Activated CD8-positive, alpha-beta T cell treated with anti-CD3 and anti-CD28 coated beads, Interleukin-2, amount 10 ng/mL, durations not matched to agents 7 days and 5 days (primary cell): ENCODE measurements around the gene GPLD1. TPM values are rescaled to one million over a fixed set of nuclear protein-coding genes. Genes with fewer than 3 reads are reported as not detected.
A peak's percentile ranks its signal among the peaks of the same experiment; 100 is the strongest.

Source experiments
- ATAC-seq: fragments of 150-1000 bp; cut with Tn5 transposase; one replicate; pipeline ENCODE4 v1.10.0; 2021; ENCODE audit warnings: moderate library complexity
- CTCF ChIA-PET: fragments of 350-600 bp; sonication (Branson Sonifier 250); formaldehyde crosslinking; loops from one replicate; lab custom pipeline; 2021; ENCODE audit warnings: antibody characterized with exemption; lab: Charles Lee
- POLR2A ChIA-PET: fragments of 350-600 bp; sonication (Branson Sonifier 250); formaldehyde crosslinking; loops from one replicate; lab custom pipeline; 2021; ENCODE audit warnings: antibody characterized with exemption; lab: Charles Lee
- DNase-seq: peaks from one replicate; pipeline ENCODE4 v3.0.0-alpha.2; 2020
- H3K27ac Mint-ChIP-seq: one replicate; pipeline ENCODE4 v1.8.0; 2021; ENCODE audit warnings: mild to moderate bottlenecking, mixed read lengths
- H3K27me3 Mint-ChIP-seq: one replicate; pipeline ENCODE4 v1.8.0; 2021; ENCODE audit warnings: low read depth, mixed read lengths
- H3K36me3 Mint-ChIP-seq: one replicate; pipeline ENCODE4 v1.8.0; 2021; ENCODE audit warnings: low read depth, mixed read lengths
- H3K4me1 Mint-ChIP-seq: one replicate; pipeline ENCODE4 v1.8.0; 2021; ENCODE audit warnings: low read depth, mixed read lengths
- H3K4me3 Mint-ChIP-seq: one replicate; pipeline ENCODE4 v1.8.0; 2021; ENCODE audit warnings: mild to moderate bottlenecking, mixed read lengths
- H3K9me3 Mint-ChIP-seq: one replicate; pipeline ENCODE4 v1.8.0; 2022; ENCODE audit warnings: mixed read lengths; ENCODE audit not compliant: insufficient read depth
- total RNA-seq, 2 experiments: library from RNA; stranded (reverse); gene quantifications; one replicate each; pipeline ENCODE4 v1.2.3, GENCODE V29; 2021

The GPLD1 gene
- total RNA-seq, 2 experiments from 2014 or later: 0.34 to 0.45 TPM

- ChIA-PET POLR2A (interaction anchor here (0.8 to 1.3 kb wide), 2 partner anchors 52 to 86 kb away, joined by 3 read pairs; no protein-coding TSS in a partner anchor), CTCF (interaction anchor here (0.7 to 3.1 kb wide), 22 partner anchors 9 to 259 kb away, joined by 3 to 16 read pairs (median 5); partner anchors contain the start of genes ACOT13 and TDP2)
- no peaks in the 10 kb centered on the region for H3K27me3 Mint-ChIP-seq
- peak; percentile 80 for DNase-seq
- ATAC-seq: peak; percentile 87
- peak within 1 kb of the TSS; percentile 25 for H3K27ac Mint-ChIP-seq
- peaks cover 5% of the 10 kb centered on the region for H3K36me3 Mint-ChIP-seq
- H3K4me1 Mint-ChIP-seq: peaks cover 14% of the 10 kb centered on the region
- H3K9me3 Mint-ChIP-seq: no peaks in the 10 kb centered on the region
- H3K4me3 Mint-ChIP-seq: peak within 1 kb of the TSS; percentile 74
Observed at GRCh38 chr6:24494821-24495795, 5.7 kb upstream of the GPLD1 start, which contains the start of gene ALDH5A1. TSS of gene ALDH5A1 (plus strand) at chr6:24494969. CDS start at chr6:24494997, 28 bp downstream.

GRCh38 chr6:24493945-24494820, 4.8 kb upstream of the GPLD1 start:
- Mint-ChIP-seq H3K27me3 (no peaks in the 10 kb centered on the region), H3K36me3 (peaks cover 5% of the 10 kb centered on the region), H3K27ac (no peak overlapping the region), H3K9me3 (no peaks in the 10 kb centered on the region), H3K4me1 (peaks cover 14% of the 10 kb centered on the region), H3K4me3 (peak overlapping the region; percentile 74)
- DNase-seq (no peak), ATAC-seq (peak; percentile 25)
- ChIA-PET CTCF (interaction anchor here (0.7 to 3.1 kb wide), 19 partner anchors 8 to 342 kb away, joined by 3 to 16 read pairs (median 5); partner anchors contain the start of genes ACOT13 and TDP2), POLR2A (interaction anchor here (1.3 kb wide), 1 partner anchor 87 kb away, joined by 3 read pairs; no protein-coding TSS in a partner anchor)

- POLR2A ChIA-PET: no interaction called here
- H3K4me1 Mint-ChIP-seq: peaks cover 14% of the 10 kb centered on the region
- H3K27me3 Mint-ChIP-seq: no peaks in the 10 kb centered on the region
- H3K36me3 Mint-ChIP-seq: peaks cover 5% of the 10 kb centered on the region
- H3K4me3 Mint-ChIP-seq: no peak overlapping the region
- no peak overlapping the region for H3K27ac Mint-ChIP-seq
- no peak for ATAC-seq
- DNase-seq: no peak
- H3K9me3 Mint-ChIP-seq: no peaks in the 10 kb centered on the region
- CTCF ChIA-PET: no interaction called here
Observed at GRCh38 chr6:24492475-24492874, 3.1 kb upstream of the GPLD1 start.

GRCh38 chr6:24490948-24491347, 1.6 kb upstream of the GPLD1 start:
- DNase-seq (no peak), ATAC-seq (no peak)
- CTCF ChIA-PET: interaction anchor here (1.2 kb wide), 1 partner anchor 10 kb away, joined by 3 read pairs; no protein-coding TSS in a partner anchor
- Mint-ChIP-seq H3K4me3 (no peak overlapping the region), H3K27ac (no peak overlapping the region), H3K4me1 (peaks cover 14% of the 10 kb centered on the region), H3K36me3 (no peaks in the 10 kb centered on the region), H3K9me3 (no peaks in the 10 kb centered on the region), H3K27me3 (peaks cover 2% of the 10 kb centered on the region)
- POLR2A ChIA-PET: no interaction called here

- ChIA-PET POLR2A (no interaction called here), CTCF (no interaction called here)
- Mint-ChIP-seq H3K27me3 (peaks cover 2% of the 10 kb centered on the region), H3K36me3 (no peaks in the 10 kb centered on the region), H3K4me3 (no peak overlapping the region), H3K27ac (no peak overlapping the region), H3K4me1 (peaks cover 9% of the 10 kb centered on the region), H3K9me3 (no peaks in the 10 kb centered on the region)
- DNase-seq: no peak
- ATAC-seq: no peak
Observed at GRCh38 chr6:24489881-24490280, 503 bp upstream of the GPLD1 start.

- H3K27ac Mint-ChIP-seq: no peak overlapping the region
- no peaks in the 10 kb centered on the region for H3K9me3 Mint-ChIP-seq
- no peaks in the 10 kb centered on the region for H3K36me3 Mint-ChIP-seq
- ChIA-PET POLR2A (interaction anchor here (0.6 kb wide), 1 partner anchor 236 kb away, joined by 3 read pairs; no protein-coding TSS in a partner anchor), CTCF (interaction anchor here (0.5 to 1.8 kb wide), 2 partner anchors 9 to 100 kb away, joined by 3 to 5 read pairs; partner anchors contain the start of gene ALDH5A1)
- peaks cover 2% of the 10 kb centered on the region for H3K27me3 Mint-ChIP-seq
- no peaks in the 10 kb centered on the region for H3K4me1 Mint-ChIP-seq
- H3K4me3 Mint-ChIP-seq: no peak overlapping the region
- ATAC-seq (no peak), DNase-seq (no peak)
Observed at GRCh38 chr6:24486065-24486464, 3.3 kb downstream of the GPLD1 start.

GRCh38 chr6:24484657-24485323, 4.6 kb downstream of the GPLD1 start:
- ChIA-PET CTCF (no interaction called here), POLR2A (no interaction called here)
- DNase-seq (no peak), ATAC-seq (no peak)
- Mint-ChIP-seq H3K27ac (no peak overlapping the region), H3K9me3 (no peaks in the 10 kb centered on the region), H3K27me3 (peaks cover 2% of the 10 kb centered on the region), H3K4me1 (no peaks in the 10 kb centered on the region), H3K4me3 (no peak overlapping the region), H3K36me3 (no peaks in the 10 kb centered on the region)

GRCh38 chr6:24481449-24481848, 7.9 kb downstream of the GPLD1 start:
- CTCF ChIA-PET: interaction anchor here (1.2 to 1.4 kb wide), 2 partner anchors 40 to 102 kb away, joined by 3 read pairs; no protein-coding TSS in a partner anchor
- DNase-seq (no peak), ATAC-seq (no peak)
- H3K27me3 Mint-ChIP-seq: no peaks in the 10 kb centered on the region
- H3K4me1 Mint-ChIP-seq: no peaks in the 10 kb centered on the region
- H3K4me3 Mint-ChIP-seq: no peak overlapping the region
- no peaks in the 10 kb centered on the region for H3K36me3 Mint-ChIP-seq
- no peaks in the 10 kb centered on the region for H3K9me3 Mint-ChIP-seq
- POLR2A ChIA-PET: interaction anchor here (0.6 kb wide), 1 partner anchor 72 kb away, joined by 3 read pairs; no protein-coding TSS in a partner anchor
- no peak overlapping the region for H3K27ac Mint-ChIP-seq

- no peak overlapping the region for H3K4me3 Mint-ChIP-seq
- POLR2A ChIA-PET: interaction anchor here (1.1 kb wide), 1 partner anchor 76 kb away, joined by 3 read pairs; no protein-coding TSS in a partner anchor
- H3K4me1 Mint-ChIP-seq: no peaks in the 10 kb centered on the region
- H3K36me3 Mint-ChIP-seq: no peaks in the 10 kb centered on the region
- ATAC-seq (no peak), DNase-seq (no peak)
- CTCF ChIA-PET: no interaction called here
- no peak overlapping the region for H3K27ac Mint-ChIP-seq
- no peaks in the 10 kb centered on the region for H3K9me3 Mint-ChIP-seq
- H3K27me3 Mint-ChIP-seq: no peaks in the 10 kb centered on the region
Observed at GRCh38 chr6:24480705-24481104, 8.7 kb downstream of the GPLD1 start.

GRCh38 chr6:24478903-24479302, 10.5 kb downstream of the GPLD1 start:
- Mint-ChIP-seq H3K36me3 (no peaks in the 10 kb centered on the region), H3K4me3 (no peak overlapping the region), H3K27me3 (no peaks in the 10 kb centered on the region), H3K4me1 (no peaks in the 10 kb centered on the region), H3K27ac (no peak overlapping the region), H3K9me3 (no peaks in the 10 kb centered on the region)
- DNase-seq: no peak
- CTCF ChIA-PET: interaction anchor here (0.9 to 2.6 kb wide), 2 partner anchors 14 to 17 kb away, joined by 3 to 6 read pairs; no protein-coding TSS in a partner anchor
- ATAC-seq: no peak
- POLR2A ChIA-PET: no interaction called here
